HG03342 (cell line): ENCODE data around the gene MAPK10.
A peak's percentile ranks its signal among the peaks of the same experiment; 100 is the strongest.
"Not testable (repeated sequence)": the region's sequence is repeated elsewhere in the genome, so short reads cannot be mapped to it uniquely, and the experiment has no call there.

ENCODE experiments used
- ATAC-seq: cut with Tn5 transposase; IDR thresholded peaks from one replicate; pipeline ENCODE4 v1.9.1; 2021; ENCODE audit warnings: mild to moderate bottlenecking, moderate library complexity; ENCODE audit not compliant: unreplicated experiment

The MAPK10 gene

DNA sequence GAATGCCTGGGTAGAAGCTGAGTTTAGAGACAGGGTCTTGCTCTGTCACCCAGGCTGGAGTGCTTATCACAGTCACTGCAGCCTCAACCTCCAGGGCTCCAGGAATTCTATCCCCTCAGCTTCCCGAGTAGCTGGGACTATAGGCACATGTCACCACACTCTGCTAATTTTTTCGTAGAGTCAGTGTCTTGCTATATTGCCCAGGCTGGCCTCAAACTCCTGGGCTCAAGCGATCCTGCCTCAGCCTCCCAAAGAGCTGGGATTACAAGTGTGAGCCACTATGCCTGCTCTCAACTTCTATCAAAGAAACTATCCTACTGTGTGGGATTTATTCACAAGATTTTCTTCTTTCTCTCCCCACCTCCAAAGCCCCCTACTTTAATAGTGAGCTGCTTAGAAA is 15.7 kb downstream of the MAPK10 start:
- no peak for ATAC-seq

DNA sequence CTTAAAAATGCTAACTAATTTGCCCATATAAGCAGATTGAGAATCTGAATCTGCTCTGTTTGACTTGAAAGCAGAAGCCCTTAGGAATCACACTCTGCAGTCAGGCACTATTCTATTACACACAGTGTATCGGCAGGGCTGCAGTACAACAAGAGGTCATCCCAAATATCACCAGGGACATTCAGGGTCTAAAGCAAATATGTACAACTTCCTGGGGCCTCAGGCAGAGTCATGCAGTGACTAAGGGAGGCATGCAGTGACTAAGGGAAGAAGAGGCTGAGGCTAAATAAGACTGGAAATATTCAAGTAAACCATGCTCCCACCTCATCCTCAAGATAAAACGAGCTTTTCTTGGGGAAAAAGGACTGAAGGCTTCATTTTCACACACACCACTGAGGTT is 20.9 kb downstream of the MAPK10 start:
- ATAC-seq, result no peak

DNA sequence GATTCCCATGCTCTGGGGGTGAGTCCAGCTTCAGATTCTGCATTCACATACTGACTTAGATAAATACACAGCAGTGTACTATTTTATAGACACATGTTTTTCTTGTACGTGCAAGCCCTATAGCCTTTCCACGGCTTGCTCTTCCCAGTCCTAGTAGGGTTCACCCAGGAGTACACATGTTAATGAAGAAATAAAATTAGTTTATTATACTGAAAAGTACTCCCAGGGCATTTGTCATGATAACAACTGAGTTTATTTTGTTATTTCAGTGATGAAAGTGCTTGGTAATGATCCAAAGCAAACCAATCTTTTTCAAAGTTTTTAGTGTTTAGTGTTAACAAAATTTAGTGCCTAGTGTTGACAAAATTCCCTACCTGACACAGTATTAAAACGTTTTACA is 21.3 kb downstream of the MAPK10 start:
- ATAC-seq, result no peak

DNA sequence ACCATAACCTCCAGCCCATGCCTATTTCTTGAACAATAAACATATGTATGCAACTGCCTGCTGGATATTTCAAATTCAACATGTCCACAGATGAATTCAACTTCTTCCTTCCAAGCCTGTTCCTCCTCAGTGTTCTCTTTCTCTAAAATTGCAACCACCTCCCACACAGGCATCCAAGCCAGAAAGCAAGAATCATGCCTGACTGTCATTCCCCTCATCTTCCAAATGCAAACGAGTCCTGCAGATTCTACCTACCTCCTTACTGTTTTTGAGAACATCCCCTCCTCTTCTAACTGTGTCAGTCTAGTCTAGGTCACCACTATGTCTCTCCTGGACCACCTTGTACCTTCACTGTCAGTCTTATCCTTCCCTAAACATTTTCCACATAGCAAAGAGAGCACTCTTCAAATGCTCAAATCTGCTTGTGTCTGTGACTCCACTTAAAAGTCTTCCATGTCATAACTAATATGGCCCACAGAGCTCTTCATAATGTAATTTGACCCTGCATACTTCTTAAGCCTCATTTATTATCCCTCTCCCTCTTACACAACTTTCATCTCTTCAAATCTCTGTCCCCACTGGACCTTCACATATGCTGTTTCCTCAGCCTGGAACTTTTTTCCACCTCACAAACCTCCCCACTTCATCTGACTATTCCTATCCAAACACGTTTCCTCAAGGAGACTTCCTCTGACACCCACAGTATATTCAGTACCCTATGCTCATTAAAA is 25.7 kb downstream of the MAPK10 start:
- ATAC-seq, result no peak

DNA sequence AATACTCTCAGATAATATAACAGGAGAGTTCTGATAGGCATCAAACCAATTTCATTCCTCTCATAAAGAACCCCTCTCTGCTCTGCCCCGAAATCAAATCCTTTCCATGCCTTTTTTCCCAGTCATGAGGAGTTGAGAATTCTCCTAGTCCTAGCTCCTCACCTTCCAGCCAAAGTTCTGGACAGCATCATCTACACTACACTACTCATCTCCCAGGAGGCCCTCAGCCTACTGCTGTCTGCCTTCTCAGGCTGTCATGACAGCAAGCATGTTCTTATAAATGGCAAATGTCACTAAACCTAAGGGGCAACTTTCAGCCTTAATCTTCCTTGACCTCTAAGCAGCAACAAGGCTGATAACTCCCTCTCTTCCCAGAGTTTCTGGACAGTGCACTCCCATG is 26.6 kb downstream of the MAPK10 start:
- no peak for ATAC-seq

DNA sequence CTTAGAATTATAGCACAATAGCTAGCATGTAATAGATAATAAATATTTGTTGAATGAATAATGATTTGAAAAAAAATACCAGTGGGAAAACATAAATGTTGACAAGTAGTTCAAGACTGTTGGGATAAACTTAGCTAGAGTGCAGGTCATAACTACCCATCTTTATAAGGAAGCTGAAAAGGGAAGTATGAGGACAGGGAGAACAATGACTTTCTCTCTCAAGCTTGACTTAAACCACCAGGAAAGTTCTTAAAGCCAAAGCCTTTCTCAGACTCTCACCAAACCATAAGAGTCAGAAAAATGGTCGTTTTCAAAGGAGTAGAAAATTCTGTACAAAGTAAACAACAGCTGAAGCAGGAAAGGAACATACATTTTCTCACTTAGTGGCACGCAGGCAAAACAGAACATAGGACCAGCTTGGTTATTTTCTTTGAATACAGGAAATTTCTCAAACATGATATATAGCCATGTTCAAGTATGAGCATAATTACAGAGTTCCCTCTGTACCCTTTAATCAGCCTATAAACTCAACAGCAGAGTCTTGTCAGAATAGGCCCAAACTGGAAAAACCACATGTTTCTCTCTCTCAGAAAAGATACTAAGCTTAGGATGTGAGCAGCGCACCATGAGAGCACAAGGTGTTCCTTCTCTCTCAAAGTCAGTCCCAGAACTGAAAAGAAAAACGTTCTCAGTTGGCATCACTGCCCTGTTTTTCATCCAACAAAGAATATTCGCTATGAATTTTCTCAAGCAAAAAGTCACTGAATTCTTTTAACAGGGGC is 28.7 kb downstream of the MAPK10 start:
- ATAC-seq, result no peak

DNA sequence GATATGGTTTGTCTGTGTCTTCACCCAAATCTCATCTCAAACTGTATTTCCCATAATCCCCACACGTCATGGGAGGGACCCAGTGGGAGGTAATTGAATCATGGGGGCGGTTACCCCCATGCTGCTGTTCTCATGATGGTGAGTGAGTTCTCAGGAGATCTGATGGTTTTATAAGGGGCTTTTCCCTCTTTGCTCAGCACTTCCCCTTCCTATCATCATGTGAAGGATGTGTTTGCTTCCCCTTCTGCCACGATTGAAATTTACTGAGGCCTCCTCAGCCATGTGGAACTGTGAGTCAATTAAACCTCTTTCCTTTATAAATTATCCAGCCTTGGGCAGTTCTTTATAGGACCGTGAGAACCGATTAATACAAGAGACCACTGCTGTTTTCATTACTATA is 29.4 kb downstream of the MAPK10 start:
- not testable (repeated sequence) for ATAC-seq

DNA sequence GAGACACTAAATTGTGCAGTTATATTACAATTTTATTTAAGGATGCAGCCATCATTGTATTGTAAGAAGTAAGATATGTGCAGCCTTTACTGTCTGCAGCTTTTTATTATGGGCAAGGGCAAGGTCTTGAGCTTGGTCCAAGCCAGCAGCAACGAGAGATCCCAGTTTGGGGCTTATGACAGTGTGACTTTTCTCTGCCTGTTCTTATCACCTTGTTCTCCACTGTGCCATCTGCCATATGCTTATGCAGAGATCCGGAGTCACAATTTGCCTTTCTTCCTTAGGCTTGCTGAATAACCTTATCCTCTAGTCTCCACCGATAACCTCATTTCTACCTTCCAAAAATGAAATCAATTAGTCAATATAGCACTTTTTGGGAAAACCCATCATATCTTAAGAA is 30.4 kb downstream of the MAPK10 start:
- no peak for ATAC-seq

DNA sequence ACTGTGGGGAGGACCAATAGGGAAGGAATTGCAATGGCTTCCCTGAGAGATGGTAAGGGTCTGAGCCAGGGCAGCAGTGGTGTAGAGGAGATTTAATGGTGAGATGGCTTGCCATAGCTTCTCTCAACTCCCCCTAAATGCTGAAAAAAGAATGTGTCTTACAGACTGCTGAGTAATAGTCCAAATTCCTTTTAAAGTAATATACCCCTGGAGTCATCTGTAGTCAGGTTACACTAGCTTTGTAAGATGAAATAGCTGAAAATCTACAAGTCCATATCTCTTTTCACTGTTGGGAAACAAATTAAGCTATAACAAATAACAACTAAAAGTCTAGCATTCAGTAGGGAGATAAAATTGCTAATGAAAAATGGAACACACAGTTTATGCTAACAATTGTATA is 33.5 kb downstream of the MAPK10 start:
- ATAC-seq, result no peak

DNA sequence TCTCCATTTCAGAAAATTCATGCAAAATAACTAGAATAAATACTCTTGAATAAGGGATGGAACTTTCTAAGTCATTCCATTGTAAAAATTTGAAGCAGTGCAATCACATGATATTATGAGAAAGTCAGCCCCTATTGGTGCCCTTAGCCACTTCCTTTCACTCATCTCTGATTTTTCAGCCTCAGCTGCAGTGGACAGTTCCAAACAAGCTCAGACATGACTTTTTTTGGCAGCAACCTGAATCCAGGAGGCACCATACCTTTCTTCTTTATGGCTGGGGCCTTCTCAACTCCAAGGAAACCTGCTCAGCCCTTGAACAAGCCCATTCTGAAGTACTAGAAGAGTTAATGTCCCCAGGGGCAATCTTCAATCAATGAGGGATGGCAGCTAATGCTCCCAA is 40.5 kb downstream of the MAPK10 start:
- ATAC-seq, result no peak

DNA sequence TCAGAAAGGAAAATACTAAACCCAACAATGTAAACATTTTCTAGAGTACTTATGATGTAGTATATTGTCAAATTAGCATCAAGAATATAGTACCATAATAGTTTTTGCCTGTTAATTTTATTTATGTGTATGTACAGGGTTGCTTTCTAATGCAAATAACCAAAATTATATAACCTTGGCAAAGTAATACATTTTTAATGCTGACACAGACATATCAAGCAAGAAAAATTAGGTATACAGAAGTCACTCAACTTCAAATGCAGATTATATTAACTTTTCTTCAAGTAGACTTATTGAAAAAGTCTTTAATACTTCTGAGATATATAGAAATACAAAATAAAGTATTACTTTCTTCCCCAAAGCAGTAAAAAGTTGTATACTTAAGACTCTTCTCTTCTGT is 44.3 kb downstream of the MAPK10 start:
- no peak for ATAC-seq

DNA sequence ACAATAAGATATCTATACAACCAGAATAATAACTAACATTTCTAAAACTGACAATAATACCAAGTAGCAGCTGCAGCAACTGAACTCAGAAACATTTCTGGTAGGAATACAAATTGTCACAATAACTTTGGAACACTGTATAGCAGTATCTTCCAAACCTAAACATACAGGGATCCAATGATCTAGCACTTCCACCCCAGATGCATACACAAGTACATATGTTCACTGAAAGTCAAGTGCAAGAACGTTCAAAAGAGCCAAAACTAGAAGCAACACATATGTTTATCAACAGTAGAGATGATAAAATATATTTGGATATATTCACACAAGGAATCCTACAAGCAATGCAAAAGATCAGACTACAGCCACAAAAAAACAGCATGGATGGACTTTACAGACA is 46.2 kb downstream of the MAPK10 start:
- no peak for ATAC-seq

DNA sequence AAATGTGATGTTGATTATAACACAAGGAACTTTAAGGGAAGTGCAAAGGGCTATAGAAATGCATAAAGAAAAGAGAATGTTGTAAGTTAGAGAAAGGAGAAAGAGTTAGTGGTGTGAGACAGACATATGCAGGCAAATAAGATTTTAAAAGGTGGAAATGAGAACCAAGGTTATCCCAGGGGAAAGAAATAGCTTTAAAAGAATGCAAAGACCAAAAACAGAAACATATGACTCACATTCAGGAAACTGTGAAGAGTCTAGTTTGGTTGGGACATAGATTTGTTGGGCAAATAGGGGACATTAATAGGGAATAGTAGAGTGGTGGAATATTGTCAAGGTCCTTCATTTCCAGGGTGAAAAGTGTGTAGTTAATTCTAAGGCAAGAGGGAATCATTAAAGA is 52.4 kb downstream of the MAPK10 start:
- no peak for ATAC-seq

DNA sequence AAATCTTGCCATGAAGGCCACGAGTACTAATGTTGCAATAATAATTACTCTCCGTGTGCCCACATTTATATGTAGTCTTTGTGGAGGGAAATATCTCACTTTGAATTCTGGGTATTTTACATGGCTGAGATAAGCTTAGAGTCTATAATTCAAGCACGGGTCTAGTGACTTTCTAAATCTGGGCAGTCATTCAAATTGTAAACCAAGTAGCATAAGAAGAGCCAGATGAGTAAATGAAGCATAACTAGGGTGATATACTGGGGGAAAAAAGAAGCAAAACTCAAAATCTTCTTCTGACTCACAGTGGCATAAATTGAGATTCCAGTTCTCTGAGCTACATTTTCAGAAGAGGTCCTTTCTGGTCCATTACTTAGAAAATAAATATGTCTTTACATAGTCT is 53.0 kb downstream of the MAPK10 start:
- ATAC-seq, result no peak

DNA sequence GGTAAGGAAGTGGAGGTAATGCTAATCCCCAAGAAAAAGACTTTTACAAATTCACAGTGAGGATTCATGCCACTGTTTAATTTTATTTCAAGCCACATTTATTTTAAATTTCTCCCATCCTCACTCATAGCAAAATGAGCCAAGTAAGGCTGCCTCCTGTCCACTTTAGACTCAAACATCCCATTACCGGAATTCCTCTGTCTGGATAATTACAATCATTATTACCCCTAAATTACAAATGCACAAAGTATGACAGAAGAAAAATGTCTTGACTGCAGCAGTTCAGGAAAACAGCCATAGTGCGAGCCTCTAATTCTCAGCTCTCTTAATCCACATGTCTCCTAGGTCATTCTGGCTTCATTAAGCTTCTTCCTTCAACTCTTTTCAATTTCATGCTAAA is 57.0 kb downstream of the MAPK10 start:
- no peak for ATAC-seq

DNA sequence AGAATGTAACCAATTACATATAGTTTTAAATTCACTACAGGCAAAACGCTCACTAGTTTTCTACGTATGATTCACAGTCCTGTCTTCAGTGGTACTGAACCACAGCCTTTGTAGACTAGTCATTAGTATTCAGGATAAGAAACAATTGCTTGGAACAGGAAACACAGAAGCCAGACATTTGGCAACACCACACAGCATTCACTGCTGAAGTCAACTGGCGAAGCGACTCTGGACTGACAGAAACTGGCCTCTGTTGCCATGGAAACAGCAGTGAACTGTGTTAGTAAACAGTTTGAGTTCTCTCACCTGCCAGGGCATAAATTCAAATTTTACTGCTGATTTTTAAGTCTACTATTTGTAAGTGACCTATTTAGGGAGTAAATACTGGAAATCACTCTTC is 57.6 kb downstream of the MAPK10 start:
- ATAC-seq, result peak; percentile 77

DNA sequence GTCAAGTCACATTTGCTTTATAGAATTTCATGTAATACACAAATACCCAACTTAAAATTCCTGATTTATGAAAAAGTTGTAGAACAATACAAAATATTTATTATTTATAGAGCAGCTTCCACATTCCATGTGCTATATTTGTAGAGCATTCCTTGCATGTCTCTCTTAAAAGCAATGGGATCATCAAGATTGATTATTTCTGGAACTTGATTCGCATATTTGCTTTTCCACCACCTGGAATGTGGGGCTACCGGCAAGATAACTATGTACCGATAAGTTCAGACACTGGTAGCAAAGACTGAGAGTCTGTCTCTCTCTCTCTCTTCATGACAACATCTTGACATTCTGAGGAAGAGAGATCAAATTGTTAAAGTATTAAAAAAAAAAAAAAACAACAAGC is 59.3 kb downstream of the MAPK10 start:
- no peak for ATAC-seq

DNA sequence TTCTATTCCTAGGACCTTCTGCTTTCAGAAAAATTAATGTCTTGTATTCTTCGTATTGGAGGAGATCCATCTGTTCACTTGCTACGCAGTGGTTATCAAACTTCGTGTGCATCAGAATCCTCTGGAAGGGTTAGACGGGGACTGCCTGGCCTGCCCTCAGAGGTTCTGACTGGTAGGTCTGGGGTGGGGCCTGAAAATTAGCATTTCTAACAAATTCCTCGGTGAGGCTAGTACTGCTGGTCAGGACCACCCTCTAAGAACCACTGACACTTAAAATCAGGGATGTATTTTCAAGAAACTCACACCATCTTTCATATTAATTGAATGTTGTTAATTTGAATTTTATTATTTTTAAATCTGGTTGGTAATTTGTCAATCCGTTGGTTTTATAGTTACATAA is 63.0 kb downstream of the MAPK10 start:
- ATAC-seq, result no peak

DNA sequence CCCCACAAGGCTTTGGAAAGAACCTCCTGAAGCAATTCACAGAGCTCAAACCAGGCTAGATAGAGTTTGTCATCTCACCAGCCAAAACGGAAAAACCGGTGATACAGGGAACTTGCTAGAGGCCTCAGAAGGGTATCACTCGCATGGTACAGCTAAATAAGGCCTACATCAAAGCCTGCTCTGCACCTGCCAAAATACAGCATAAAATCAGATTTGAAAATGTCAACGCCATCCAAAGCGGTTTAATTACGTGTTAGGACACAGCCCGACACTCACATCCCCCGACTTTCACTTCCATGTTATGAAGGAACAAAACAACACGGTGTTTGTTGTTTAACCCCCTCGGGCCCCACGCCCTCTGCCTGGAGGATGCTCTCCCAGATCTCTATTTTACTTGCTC is 65.0 kb downstream of the MAPK10 start:
- no peak for ATAC-seq

DNA sequence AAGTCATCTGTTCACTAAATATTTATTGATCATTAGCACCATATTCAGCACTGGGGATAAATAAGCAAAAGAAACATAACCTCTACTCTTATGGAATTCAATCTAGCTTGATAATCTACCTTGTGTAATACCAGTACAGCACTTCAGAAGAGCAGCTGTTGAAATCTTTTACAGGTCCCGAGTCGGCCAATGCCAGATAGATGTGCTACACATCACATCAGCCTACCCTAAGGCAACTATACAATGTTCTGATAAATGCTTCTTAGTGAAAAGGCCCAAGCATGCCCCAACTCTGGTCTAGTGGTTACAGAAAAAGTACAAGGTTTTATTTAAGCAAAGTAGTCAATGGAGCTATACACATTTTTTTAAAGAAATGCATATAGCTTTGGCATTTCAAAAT is 68.7 kb downstream of the MAPK10 start:
- no peak for ATAC-seq

DNA sequence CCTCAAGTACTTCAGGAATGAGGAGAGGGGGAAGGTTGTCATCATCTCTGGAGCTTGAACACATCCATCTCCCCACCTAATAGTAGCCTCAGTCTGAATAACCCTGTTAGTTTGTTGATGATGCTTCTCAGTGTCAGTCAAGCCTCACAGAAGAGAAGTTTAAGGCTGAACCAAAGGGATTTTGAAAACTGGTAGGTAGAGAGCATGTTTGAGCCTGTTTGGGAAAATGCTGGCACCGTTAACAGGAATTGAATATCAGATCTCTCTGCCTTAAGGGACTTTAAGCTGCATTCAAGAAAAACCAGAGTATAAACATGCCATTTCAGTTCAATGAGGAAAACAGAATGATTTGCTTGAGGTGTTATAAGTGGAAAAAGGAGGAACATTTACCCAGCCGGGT is 73.1 kb downstream of the MAPK10 start:
- no peak for ATAC-seq

DNA sequence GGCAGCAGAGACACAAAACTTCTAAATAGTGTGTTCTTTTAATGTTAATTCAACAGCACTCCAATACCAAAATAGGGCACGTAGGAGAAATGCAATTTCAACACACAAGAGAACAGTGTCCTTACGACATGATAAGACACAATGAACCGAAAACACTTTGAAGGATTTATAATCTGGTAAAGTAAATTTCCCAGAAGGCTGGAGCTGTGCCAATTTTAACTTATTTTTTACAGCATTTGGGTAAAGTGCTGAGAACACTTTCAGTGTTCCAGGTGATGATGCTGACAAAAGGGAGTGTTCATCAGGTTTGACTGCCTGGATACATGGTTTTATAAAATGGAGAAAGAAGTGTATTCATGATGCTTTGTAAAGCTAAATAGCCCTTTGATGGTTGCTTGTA is 76.5 kb downstream of the MAPK10 start:
- no peak for ATAC-seq

DNA sequence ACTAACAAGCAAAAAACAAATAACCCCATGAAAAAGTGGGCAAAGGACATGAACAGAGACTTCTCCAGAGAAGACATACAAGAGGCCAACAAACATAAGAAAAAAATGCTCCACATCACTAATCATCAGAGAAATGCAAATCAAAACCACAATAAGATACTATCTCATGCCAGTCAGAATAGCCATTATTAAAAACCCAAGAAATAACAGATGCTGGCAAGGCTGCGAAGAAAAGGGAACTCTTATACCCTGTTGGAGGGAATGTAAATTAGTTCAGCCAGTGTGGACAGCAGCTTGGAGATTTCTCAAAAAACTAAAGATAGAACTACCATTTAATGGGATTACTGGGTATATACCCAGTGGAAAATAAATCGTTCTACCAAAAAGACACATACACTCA is 79.6 kb downstream of the MAPK10 start:
- no peak for ATAC-seq
